ENCODE results near the gene CTNNB1.

DNA sequence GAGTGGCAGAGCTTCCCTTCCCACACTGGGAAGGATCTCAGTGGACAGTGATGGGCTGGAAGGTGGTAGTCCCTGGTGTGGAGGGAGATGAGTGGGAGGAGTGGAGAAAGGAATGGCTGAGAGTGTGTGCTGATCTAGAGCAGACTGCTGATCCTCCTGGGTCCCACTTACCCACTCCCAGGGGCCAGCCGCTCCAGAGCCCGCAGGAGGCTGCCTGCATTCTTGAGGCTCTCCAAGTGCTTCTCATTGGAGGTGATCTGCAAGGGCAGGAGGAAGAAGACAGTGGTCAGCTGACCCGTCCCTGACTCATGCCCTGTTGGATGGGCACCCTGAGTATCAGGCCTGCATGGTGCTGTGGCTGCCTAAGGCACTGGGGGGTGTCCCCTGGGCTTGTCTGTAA, 50.0 kb downstream of the CTNNB1 start:
- TF ChIP-seq POLR2A (IDR thresholded peaks at IDR 0.05), result no peak
- TF ChIP-seq, protein P1, sequence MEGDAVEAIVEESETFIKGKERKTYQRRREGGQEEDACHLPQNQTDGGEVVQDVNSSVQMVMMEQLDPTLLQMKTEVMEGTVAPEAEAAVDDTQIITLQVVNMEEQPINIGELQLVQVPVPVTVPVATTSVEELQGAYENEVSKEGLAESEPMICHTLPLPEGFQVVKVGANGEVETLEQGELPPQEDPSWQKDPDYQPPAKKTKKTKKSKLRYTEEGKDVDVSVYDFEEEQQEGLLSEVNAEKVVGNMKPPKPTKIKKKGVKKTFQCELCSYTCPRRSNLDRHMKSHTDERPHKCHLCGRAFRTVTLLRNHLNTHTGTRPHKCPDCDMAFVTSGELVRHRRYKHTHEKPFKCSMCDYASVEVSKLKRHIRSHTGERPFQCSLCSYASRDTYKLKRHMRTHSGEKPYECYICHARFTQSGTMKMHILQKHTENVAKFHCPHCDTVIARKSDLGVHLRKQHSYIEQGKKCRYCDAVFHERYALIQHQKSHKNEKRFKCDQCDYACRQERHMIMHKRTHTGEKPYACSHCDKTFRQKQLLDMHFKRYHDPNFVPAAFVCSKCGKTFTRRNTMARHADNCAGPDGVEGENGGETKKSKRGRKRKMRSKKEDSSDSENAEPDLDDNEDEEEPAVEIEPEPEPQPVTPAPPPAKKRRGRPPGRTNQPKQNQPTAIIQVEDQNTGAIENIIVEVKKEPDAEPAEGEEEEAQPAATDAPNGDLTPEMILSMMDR (IDR thresholded peaks at IDR 0.05), result no peak

Data from Peyer's patch (tissue), 4 donors.